ENCODE data around the gene CALHM6. TPM values are rescaled to one million over a fixed set of nuclear protein-coding genes. Genes with fewer than 3 reads are reported as not detected.
A peak's percentile ranks its signal among the peaks of the same experiment; 100 is the strongest.

The CALHM6 gene
- total and polyA plus RNA-seq, 9 of the 15 experiments (the other 6 are each of a cell fraction or from before 2014, with no cell fraction given), result 0.24 TPM; not detected in 8

- TF ChIP-seq HSF4 (CRISPR knock-in tag; IDR thresholded peaks at IDR 0.05; ENCODE audit: borderline replicate concordance) (no peak), ZNF76 (CRISPR knock-in tag; IDR thresholded peaks at IDR 0.05; ENCODE audit: borderline replicate concordance) (no peak), POLR2A (conservative IDR thresholded peaks at IDR 0.05) (no peak), ZNF511 (CRISPR knock-in tag; IDR thresholded peaks at IDR 0.05) (no peak), CBX3 (IDR thresholded peaks at IDR 0.05; ENCODE audit: borderline replicate concordance in 1 of 2, low read length in 2 of 2) (peak in 1 of 2 experiments; percentile 53; a peak in 1 of 3 replicates), CREM (IDR thresholded peaks at IDR 0.05; ENCODE audit: low read depth) (no peak), FOXK2 (conservative IDR thresholded peaks at IDR 0.05 in 1 of 2, IDR thresholded peaks at IDR 0.05 in 1 of 2; ENCODE audit: low read depth in 2 of 2) (peak in 1 of 2 experiments; percentile 29; a peak in 2 of 4 replicates), TEAD4 (IDR thresholded peaks at IDR 0.05; ENCODE audit: low read length) (peak; percentile 72), TEAD4 (CRISPR knock-in tag; IDR thresholded peaks at IDR 0.05; ENCODE audit: borderline replicate concordance) (no peak), ELF1 (tag; IDR thresholded peaks at IDR 0.05) (no peak), CUX1 (CRISPR knock-in tag; IDR thresholded peaks at IDR 0.05) (no peak), NFYB (IDR thresholded peaks at IDR 0.05; ENCODE audit: extremely low read depth, insufficient read length) (no peak), BCOR (IDR thresholded peaks at IDR 0.05) (no peak), BACH1 (tag; IDR thresholded peaks at IDR 0.05) (no peak), ZNF24 (IDR thresholded peaks at IDR 0.05) (peak; percentile 37; the same call in 1 of the 2 replicates), TFAP4 (CRISPR knock-in tag; IDR thresholded peaks at IDR 0.05; ENCODE audit: borderline replicate concordance) (no peak), TAF7 (tag; IDR thresholded peaks at IDR 0.05) (no peak), HEY1 (CRISPR knock-in tag; IDR thresholded peaks at IDR 0.05; ENCODE audit: borderline replicate concordance) (no peak)
These were observed 50.4 kb downstream of the CALHM6 start, which contains the start of gene CALHM5 (continued) for GRCh38 chr6:116511424-116512110.
